ENCODE data around the gene DNHD1. TPM values are rescaled to one million over a fixed set of nuclear protein-coding genes. Genes with fewer than 3 reads are reported as not detected.

The DNHD1 gene
- polyA plus RNA-seq, 3 donors: 0.24 to 21.0 (median 0.59) TPM

GRCh38 chr11:6489306-6489705 lies 7.8 kb upstream of the DNHD1 start:
- Histone ChIP-seq H4K20me1 (ENCODE audit: insufficient read depth, low read length) (no peaks in the 10 kb centered on the region), H3K27me3 (ENCODE audit: control insufficient read depth in 2 of 2, insufficient read depth in 2 of 2, low read length in 2 of 2) (no peaks in the 10 kb centered on the region), H3K9me3 (replicated peaks in 1 of 2; ENCODE audit: control insufficient read depth in 1 of 2, insufficient read depth in 1 of 2, low read length in 2 of 2) (no peaks in the 10 kb centered on the region), H3K79me2 (ENCODE audit: insufficient read depth, low read length) (no peaks in the 10 kb centered on the region), H3K4me3 (replicated peaks in 1 of 3; ENCODE audit: low read depth in 2 of 3, low read length in 3 of 3) (no peak overlapping the region), H3K27ac (ENCODE audit: low read depth in 1 of 2, low read length in 2 of 2) (no peak overlapping the region), H3K4me1 (ENCODE audit: control insufficient read depth in 1 of 2, insufficient read depth in 2 of 2, low read length in 2 of 2) (no peaks in the 10 kb centered on the region), H3K36me3 (replicated peaks in 1 of 2; ENCODE audit: control insufficient read depth in 1 of 2, insufficient read depth in 2 of 2, low read length in 2 of 2) (peaks cover 43 to 91% of the 10 kb centered on the region in 2 donors), H2AFZ (ENCODE audit: insufficient read depth, low read depth, low read length, poor library complexity, severe bottlenecking) (no peak overlapping the region), H3K4me2 (replicated peaks; ENCODE audit: extremely low read depth, low read length, poor library complexity, severe bottlenecking) (no peak overlapping the region), H3K9ac (ENCODE audit: insufficient read depth, low read length, poor library complexity, severe bottlenecking) (no peak overlapping the region)
- TF ChIP-seq, protein P1, sequence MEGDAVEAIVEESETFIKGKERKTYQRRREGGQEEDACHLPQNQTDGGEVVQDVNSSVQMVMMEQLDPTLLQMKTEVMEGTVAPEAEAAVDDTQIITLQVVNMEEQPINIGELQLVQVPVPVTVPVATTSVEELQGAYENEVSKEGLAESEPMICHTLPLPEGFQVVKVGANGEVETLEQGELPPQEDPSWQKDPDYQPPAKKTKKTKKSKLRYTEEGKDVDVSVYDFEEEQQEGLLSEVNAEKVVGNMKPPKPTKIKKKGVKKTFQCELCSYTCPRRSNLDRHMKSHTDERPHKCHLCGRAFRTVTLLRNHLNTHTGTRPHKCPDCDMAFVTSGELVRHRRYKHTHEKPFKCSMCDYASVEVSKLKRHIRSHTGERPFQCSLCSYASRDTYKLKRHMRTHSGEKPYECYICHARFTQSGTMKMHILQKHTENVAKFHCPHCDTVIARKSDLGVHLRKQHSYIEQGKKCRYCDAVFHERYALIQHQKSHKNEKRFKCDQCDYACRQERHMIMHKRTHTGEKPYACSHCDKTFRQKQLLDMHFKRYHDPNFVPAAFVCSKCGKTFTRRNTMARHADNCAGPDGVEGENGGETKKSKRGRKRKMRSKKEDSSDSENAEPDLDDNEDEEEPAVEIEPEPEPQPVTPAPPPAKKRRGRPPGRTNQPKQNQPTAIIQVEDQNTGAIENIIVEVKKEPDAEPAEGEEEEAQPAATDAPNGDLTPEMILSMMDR (IDR thresholded peaks at IDR 0.05): no peak
- no peak for DNase-seq
- Mint-ChIP-seq H3K27ac (peak overlapping the region in 1 of 7 donors; percentile 27), H3K4me3 (no peak overlapping the region), H3K27me3 (ENCODE audit: low read depth in 3 of 3) (no peaks in the 10 kb centered on the region), H3K36me3 (peaks cover 42 to 47% of the 10 kb centered on the region in 2 donors), H3K4me1 (no peaks in the 10 kb centered on the region), H3K9me3 (no peaks in the 10 kb centered on the region)
- intact Hi-C loops (cut with micrococcal nuclease): loop anchor here in 1 of 2 donors (10.0 kb wide), 1 partner anchor 115 kb away; the partner anchor contains the start of genes ILK and RRP8
- WGBS (ENCODE audit: insufficient coverage): 80% methylated on average over 2 of the region's 4 CpGs

DNA sequence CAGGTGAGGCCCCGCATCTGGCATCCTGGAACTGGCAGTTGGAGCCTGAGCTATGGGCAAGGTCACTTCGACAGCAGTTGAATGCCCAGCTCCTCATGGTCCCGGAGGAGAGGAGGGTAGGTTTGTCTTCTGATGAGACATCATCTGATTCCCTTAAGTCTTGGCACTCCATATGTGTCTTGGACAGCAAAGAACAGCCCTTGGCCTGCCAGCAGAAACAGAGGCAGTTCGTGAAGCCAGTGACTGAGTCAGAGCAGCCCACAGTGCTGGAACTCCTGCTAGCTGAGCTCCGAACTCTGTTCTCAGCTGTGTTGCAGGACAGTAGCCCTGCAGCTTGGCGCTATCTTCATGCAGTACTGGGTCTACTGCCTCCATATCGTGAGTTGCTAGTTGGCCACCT lies 1.0 kb downstream of the DNHD1 start:
- H3K4me1 Mint-ChIP-seq: no peaks in the 10 kb centered on the region
- H4K20me1 ChIP-seq (ENCODE audit: insufficient read depth, low read length): no peaks in the 10 kb centered on the region
- H2AFZ ChIP-seq (ENCODE audit: insufficient read depth, low read depth, low read length, poor library complexity, severe bottlenecking): no peak overlapping the region
- H3K9ac ChIP-seq (ENCODE audit: insufficient read depth, low read length, poor library complexity, severe bottlenecking): no peak overlapping the region
- intact Hi-C loops (cut with micrococcal nuclease): no loop called here
- H3K27me3 Mint-ChIP-seq (ENCODE audit: low read depth in 3 of 3): no peaks in the 10 kb centered on the region
- no peak overlapping the region for H3K4me3 ChIP-seq (replicated peaks in 1 of 3; ENCODE audit: low read depth in 2 of 3, low read length in 3 of 3)
- H3K4me3 Mint-ChIP-seq: no peak overlapping the region
- H3K27ac ChIP-seq (ENCODE audit: low read depth in 1 of 2, low read length in 2 of 2): no peak overlapping the region
- H3K36me3 Mint-ChIP-seq: peaks cover 69 to 71% of the 10 kb centered on the region in 2 donors
- no peak overlapping the region for H3K27ac Mint-ChIP-seq
- 82% methylated on average over 6 of the region's 7 CpGs for whole genome bisulfite sequencing (ENCODE audit: insufficient coverage)
- no peak for DNase-seq
- H3K79me2 ChIP-seq (ENCODE audit: insufficient read depth, low read length): no peaks in the 10 kb centered on the region
- H3K36me3 ChIP-seq (replicated peaks in 1 of 2; ENCODE audit: control insufficient read depth in 1 of 2, insufficient read depth in 2 of 2, low read length in 2 of 2): peaks cover 35 to 77% of the 10 kb centered on the region in 2 donors
- H3K4me2 ChIP-seq (replicated peaks; ENCODE audit: extremely low read depth, low read length, poor library complexity, severe bottlenecking): no peak overlapping the region
- no peaks in the 10 kb centered on the region for H3K9me3 Mint-ChIP-seq
- H3K27me3 ChIP-seq (ENCODE audit: control insufficient read depth in 2 of 2, insufficient read depth in 2 of 2, low read length in 2 of 2): no peaks in the 10 kb centered on the region
- H3K4me1 ChIP-seq (ENCODE audit: control insufficient read depth in 1 of 2, insufficient read depth in 2 of 2, low read length in 2 of 2): no peaks in the 10 kb centered on the region
- H3K9me3 ChIP-seq (replicated peaks in 1 of 2; ENCODE audit: control insufficient read depth in 1 of 2, insufficient read depth in 1 of 2, low read length in 2 of 2): no peaks in the 10 kb centered on the region
- TF ChIP-seq, protein P1 (IDR thresholded peaks at IDR 0.05): no peak
